CD14-positive monocyte (primary cell): ENCODE data around the gene ANKRD10. TPM values are rescaled to one million over a fixed set of nuclear protein-coding genes. Genes with fewer than 3 reads are reported as not detected.

Source experiments
- DNase-seq, 3 donors: peaks; one replicate each; pipeline ENCODE4 v3.0.0-alpha.2; 2011 to 2022
- H2AFZ ChIP-seq: 2 replicates; pipeline ENCODE4 v1.6.0; 2012; ENCODE audit warnings: mild to moderate bottlenecking, low read depth, low read length, inconsistent platforms; ENCODE audit not compliant: insufficient read depth, poor library complexity, severe bottlenecking
- H3K27ac ChIP-seq, 2 donors: 1 replicate in 1 of 2; 2 replicates in 1 of 2; pipeline ENCODE4 v1.5.1; 2012 to 2013; ENCODE audit warnings: low read length in 2 of 2, control low read depth in 1 of 2, inconsistent platforms in 1 of 2, low read depth in 1 of 2, mild to moderate bottlenecking in 1 of 2
- H3K27me3 ChIP-seq, 2 donors: one replicate each; pipeline versions ENCODE4 v1.6.0 to v1.6.1; 2011 to 2013; ENCODE audit warnings: low read length in 2 of 2; ENCODE audit not compliant: control insufficient read depth in 2 of 2, insufficient read depth in 2 of 2
- H3K36me3 ChIP-seq, 2 donors: replicated peaks in 1 of 2; 1 replicate in 1 of 2; 2 replicates in 1 of 2; pipeline versions ENCODE4 v1.5.1 to v1.6.1; 2012 to 2013; ENCODE audit warnings: low read length in 2 of 2, control low read depth in 1 of 2, inconsistent platforms in 1 of 2, mild to moderate bottlenecking in 1 of 2; ENCODE audit not compliant: insufficient read depth in 2 of 2, control insufficient read depth in 1 of 2
- H3K4me1 ChIP-seq, 2 donors: 1 replicate in 1 of 2; 2 replicates in 1 of 2; pipeline versions ENCODE4 v1.5.1 to v1.6.1; 2012 to 2013; ENCODE audit warnings: low read length in 2 of 2, control low read depth in 1 of 2, inconsistent platforms in 1 of 2, mild to moderate bottlenecking in 1 of 2, moderate library complexity in 1 of 2; ENCODE audit not compliant: insufficient read depth in 2 of 2, control insufficient read depth in 1 of 2
- H3K4me2 ChIP-seq: replicated peaks from 2 replicates; pipeline ENCODE3; 2012; ENCODE audit warnings: low read length, moderate library complexity, mild to moderate bottlenecking; ENCODE audit not compliant: poor library complexity, severe bottlenecking; ENCODE audit errors: extremely low read depth
- H3K4me3 ChIP-seq, 3 experiments: fragments of 200-600 bp in 1 of 3; sonication (generic) in 1 of 3; replicated peaks in 1 of 3; 1 replicate in 2 of 3; 2 replicates in 1 of 3; pipeline ENCODE4 v1.5.1; 2011 to 2013; ENCODE audit warnings: low read length in 3 of 3, mild to moderate bottlenecking in 3 of 3, control low read depth in 2 of 3, low read depth in 2 of 3, inconsistent platforms in 1 of 3, moderate library complexity in 1 of 3
- H3K79me2 ChIP-seq: 2 replicates; pipeline ENCODE4 v1.6.0; 2012; ENCODE audit warnings: mild to moderate bottlenecking, control low read depth, inconsistent platforms, low read length, moderate library complexity; ENCODE audit not compliant: insufficient read depth
- H3K9ac ChIP-seq: 2 replicates; pipeline ENCODE4 v1.6.0; 2017; ENCODE audit warnings: low read length, mild to moderate bottlenecking; ENCODE audit not compliant: insufficient read depth, poor library complexity, severe bottlenecking
- H3K9me3 ChIP-seq, 2 donors: replicated peaks in 1 of 2; 1 replicate in 1 of 2; 2 replicates in 1 of 2; pipeline versions ENCODE4 v1.5.1 to v1.6.1; 2012 to 2013; ENCODE audit warnings: low read length in 2 of 2, control low read depth in 1 of 2; ENCODE audit not compliant: control insufficient read depth in 1 of 2, insufficient read depth in 1 of 2
- H4K20me1 ChIP-seq: 2 replicates; pipeline ENCODE4 v1.6.0; 2012; ENCODE audit warnings: mild to moderate bottlenecking, low read length, control low read depth, moderate library complexity; ENCODE audit not compliant: insufficient read depth
- H3K27ac Mint-ChIP-seq, 7 donors: one replicate each; pipeline ENCODE4 v1.8.0; 2020; ENCODE audit warnings: mild to moderate bottlenecking in 7 of 7, mixed read lengths in 7 of 7, moderate library complexity in 6 of 7, inconsistent platforms in 2 of 7
- H3K27me3 Mint-ChIP-seq, 3 donors: one replicate each; pipeline ENCODE4 v1.8.0; 2021 to 2022; ENCODE audit warnings: low read depth in 3 of 3, mild to moderate bottlenecking in 3 of 3, mixed read lengths in 3 of 3, moderate library complexity in 3 of 3, inconsistent platforms in 1 of 3
- H3K36me3 Mint-ChIP-seq, 2 donors: one replicate each; pipeline ENCODE4 v1.8.0; 2020; ENCODE audit warnings: mixed read lengths in 2 of 2, inconsistent platforms in 1 of 2, mild to moderate bottlenecking in 1 of 2
- H3K4me1 Mint-ChIP-seq: one replicate; pipeline ENCODE4 v1.8.0; 2020; ENCODE audit warnings: mild to moderate bottlenecking, mixed read lengths
- H3K4me3 Mint-ChIP-seq, 2 donors: one replicate each; pipeline ENCODE4 v1.8.0; 2020; ENCODE audit warnings: mild to moderate bottlenecking in 2 of 2, mixed read lengths in 2 of 2, moderate library complexity in 1 of 2
- H3K9me3 Mint-ChIP-seq, 7 donors: one replicate each; pipeline ENCODE4 v1.8.0; 2020 to 2022; ENCODE audit warnings: mixed read lengths in 7 of 7, mild to moderate bottlenecking in 6 of 7, moderate library complexity in 6 of 7, inconsistent platforms in 2 of 7
- WGBS: methylation state at CpG from one replicate; pipeline ENCODE4 v1.1.5; 2013; ENCODE audit warnings: missing lambda C conversion rate; ENCODE audit not compliant: insufficient coverage; 5-methylcytosine and 5-hydroxymethylcytosine counted together
- intact Hi-C, 2 donors: fragments of 100-400 bp; cut with micrococcal nuclease; formaldehyde crosslinking; loops; one replicate each; pipeline versions ENCODE4 v1.15.0 to v1.15.1; 2023
- polyA plus RNA-seq, 3 donors: library from polyadenylated mRNA; depleted of rRNA in 1 of 3; unstranded in 2 of 3; stranded (reverse) in 1 of 3; fragments of 300-500 nt in 2 of 3; fragments of >200 nt in 1 of 3; fragmentation: Illumina TruSeq in 2 of 3; gene quantifications; 1 replicate in 2 of 3; 2 replicates in 1 of 3; pipeline ENCODE4 v1.2.3, GENCODE V29; 2012 to 2021
- TF ChIP-seq, protein P1 (sequence below): fragments of 200-600 bp; IDR thresholded peaks from one replicate; pipeline ENCODE4 v1.8.0; 2022; ENCODE audit warnings: antibody characterized with exemption, mild to moderate bottlenecking

The ANKRD10 gene
- polyA plus RNA-seq, 3 donors: 30.5 to 79.9 (median 37.2) TPM

DNA sequence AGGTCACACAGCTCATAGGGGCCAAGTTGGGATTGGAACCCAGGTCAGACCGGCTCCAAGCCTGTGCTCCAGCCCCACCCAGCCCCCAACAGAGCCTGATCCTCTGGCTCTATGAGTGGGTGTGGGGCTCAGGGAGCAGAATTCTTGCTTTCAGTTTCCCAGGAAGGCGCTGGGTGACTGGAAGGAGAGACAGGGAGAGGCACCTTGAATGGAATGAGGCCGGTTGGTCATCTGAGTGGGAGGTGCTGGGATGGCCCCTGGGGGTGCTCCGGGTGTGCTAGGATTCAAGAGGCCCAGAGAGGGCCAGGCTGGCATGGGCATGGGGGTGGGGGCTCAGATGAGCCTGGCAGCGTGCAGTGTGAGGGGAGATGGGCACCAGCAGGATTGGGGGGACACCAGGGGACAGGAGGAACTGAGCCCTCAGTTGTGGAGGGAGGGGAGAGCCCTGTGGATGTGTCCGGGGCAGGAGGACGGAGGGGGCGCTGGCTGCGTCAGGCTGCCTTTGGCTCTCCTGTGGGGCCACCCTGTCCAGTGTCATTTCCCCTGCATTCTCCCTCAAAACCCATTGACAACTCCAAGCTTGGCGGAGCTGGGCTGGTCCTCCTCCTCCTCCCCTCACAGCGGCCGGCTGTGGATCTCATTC lies 31.2 kb upstream of the ANKRD10 start:
- peak overlapping the region in 1 of 7 donors; percentile 30 for H3K27ac Mint-ChIP-seq
- no peaks in the 10 kb centered on the region for H3K4me1 Mint-ChIP-seq

DNA sequence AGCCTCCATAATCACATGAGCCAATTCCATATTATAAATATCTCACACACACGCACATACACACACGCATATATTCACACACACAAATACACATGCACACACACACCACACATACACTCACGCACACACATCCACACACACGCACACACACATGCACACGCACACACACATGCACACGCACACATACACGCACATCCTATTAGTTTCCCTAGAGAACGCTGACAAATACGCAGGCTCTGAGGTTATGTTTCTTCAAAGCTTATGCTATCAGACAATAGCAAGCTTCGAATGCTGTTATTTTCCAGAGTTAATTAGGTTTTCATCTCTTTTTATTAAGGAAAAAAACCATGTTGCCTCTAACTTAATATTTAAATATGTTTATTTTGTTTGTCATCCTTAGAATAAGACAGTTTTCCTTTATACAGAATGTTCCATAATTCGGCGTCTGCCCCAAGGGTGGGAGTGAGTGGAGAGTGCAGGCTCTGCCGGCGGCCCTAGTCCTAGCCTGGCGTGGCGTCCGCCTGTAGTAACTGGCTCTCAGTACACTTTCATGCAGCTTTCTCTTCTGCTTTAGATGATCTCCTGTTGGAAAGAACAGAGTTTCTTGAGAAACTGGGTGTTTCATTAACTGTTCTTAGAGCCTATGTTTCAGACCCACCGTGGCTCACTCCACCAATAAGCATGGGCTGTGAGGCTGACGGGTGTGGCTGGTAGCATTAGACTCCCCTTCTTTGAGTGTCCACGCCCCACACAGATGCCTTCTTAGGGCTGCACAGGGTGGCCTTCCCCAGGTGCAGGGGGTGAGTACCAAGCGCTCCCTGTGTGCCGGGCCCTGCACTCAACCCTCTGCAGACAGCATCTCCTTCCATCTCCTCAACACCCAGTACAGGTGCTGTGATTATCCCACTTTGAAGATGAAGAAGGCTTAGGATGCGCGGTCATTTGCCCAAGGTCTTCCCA lies 30.4 kb upstream of the ANKRD10 start:
- 98% methylated on average over 9 of the region's 24 CpGs for WGBS
- intact Hi-C loops: no loop called here
- no peaks in the 10 kb centered on the region for H3K36me3 Mint-ChIP-seq
- no peaks in the 10 kb centered on the region for H3K9me3 ChIP-seq
- TF ChIP-seq, protein P1, sequence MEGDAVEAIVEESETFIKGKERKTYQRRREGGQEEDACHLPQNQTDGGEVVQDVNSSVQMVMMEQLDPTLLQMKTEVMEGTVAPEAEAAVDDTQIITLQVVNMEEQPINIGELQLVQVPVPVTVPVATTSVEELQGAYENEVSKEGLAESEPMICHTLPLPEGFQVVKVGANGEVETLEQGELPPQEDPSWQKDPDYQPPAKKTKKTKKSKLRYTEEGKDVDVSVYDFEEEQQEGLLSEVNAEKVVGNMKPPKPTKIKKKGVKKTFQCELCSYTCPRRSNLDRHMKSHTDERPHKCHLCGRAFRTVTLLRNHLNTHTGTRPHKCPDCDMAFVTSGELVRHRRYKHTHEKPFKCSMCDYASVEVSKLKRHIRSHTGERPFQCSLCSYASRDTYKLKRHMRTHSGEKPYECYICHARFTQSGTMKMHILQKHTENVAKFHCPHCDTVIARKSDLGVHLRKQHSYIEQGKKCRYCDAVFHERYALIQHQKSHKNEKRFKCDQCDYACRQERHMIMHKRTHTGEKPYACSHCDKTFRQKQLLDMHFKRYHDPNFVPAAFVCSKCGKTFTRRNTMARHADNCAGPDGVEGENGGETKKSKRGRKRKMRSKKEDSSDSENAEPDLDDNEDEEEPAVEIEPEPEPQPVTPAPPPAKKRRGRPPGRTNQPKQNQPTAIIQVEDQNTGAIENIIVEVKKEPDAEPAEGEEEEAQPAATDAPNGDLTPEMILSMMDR: no peak
- H3K9ac ChIP-seq: no peak overlapping the region
- no peak overlapping the region for H3K4me2 ChIP-seq
- H3K27me3 Mint-ChIP-seq: peaks cover 1 to 11% (median 3%) of the 10 kb centered on the region in 3 donors
- H4K20me1 ChIP-seq: no peaks in the 10 kb centered on the region
- no peaks in the 10 kb centered on the region for H3K4me1 Mint-ChIP-seq
- no peak overlapping the region for H3K4me3 Mint-ChIP-seq
- no peak overlapping the region for H3K4me3 ChIP-seq
- DNase-seq: no peak
- peaks cover 0 to 2% (median 0%) of the 10 kb centered on the region in 7 donors for H3K9me3 Mint-ChIP-seq
- H3K79me2 ChIP-seq: no peaks in the 10 kb centered on the region
- H3K27ac Mint-ChIP-seq: peak overlapping the region in 1 of 7 donors; percentile 43
- H3K36me3 ChIP-seq: no peaks in the 10 kb centered on the region
- no peaks in the 10 kb centered on the region for H3K27me3 ChIP-seq
- no peaks in the 10 kb centered on the region for H3K4me1 ChIP-seq
- no peak overlapping the region for H2AFZ ChIP-seq
- no peak overlapping the region for H3K27ac ChIP-seq

More for the DNA sequence above, 31.2 kb upstream of the ANKRD10 start:
- intact Hi-C loops: no loop called here
- TF ChIP-seq, protein P1: no peak
- Histone ChIP-seq H3K27me3 (no peaks in the 10 kb centered on the region), H3K27ac (no peak overlapping the region), H3K4me2 (no peak overlapping the region), H3K9ac (no peak overlapping the region), H3K36me3 (no peaks in the 10 kb centered on the region), H3K4me1 (no peaks in the 10 kb centered on the region), H3K9me3 (no peaks in the 10 kb centered on the region), H3K4me3 (no peak overlapping the region), H2AFZ (no peak overlapping the region), H3K79me2 (no peaks in the 10 kb centered on the region), H4K20me1 (no peaks in the 10 kb centered on the region)
- H3K36me3 Mint-ChIP-seq: no peaks in the 10 kb centered on the region
- 96% methylated on average over 4 of the region's 12 CpGs for WGBS
- no peak overlapping the region for H3K4me3 Mint-ChIP-seq
- no peak for DNase-seq
- H3K27me3 Mint-ChIP-seq: peaks cover 1 to 11% (median 3%) of the 10 kb centered on the region in 3 donors
- H3K9me3 Mint-ChIP-seq: peaks cover 0 to 2% (median 0%) of the 10 kb centered on the region in 7 donors
